Measurements from ENCODE around the gene CST9.

DNA sequence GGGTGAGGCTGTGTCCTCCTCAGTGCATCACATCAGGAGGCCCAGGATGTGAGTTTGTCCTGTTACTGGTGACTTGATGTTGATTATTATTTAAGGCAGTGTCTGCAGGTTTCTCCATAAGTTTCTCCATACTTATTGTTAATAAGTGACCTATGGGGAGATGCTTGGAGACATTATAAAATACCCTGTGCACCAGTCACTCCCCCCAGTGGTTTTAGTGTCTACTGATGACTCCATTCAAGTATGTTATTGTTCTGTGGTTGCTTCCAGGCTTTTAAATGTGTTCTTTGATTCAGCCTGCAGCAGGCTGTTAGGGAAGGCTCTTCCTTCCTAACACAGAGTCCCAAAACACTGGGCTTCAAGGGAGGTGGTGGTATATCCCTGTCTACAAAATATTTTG lies 46.7 kb upstream of the CST9 start:
- TF ChIP-seq, protein P1, sequence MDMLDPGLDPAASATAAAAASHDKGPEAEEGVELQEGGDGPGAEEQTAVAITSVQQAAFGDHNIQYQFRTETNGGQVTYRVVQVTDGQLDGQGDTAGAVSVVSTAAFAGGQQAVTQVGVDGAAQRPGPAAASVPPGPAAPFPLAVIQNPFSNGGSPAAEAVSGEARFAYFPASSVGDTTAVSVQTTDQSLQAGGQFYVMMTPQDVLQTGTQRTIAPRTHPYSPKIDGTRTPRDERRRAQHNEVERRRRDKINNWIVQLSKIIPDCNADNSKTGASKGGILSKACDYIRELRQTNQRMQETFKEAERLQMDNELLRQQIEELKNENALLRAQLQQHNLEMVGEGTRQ (IDR thresholded peaks at IDR 0.05), result no peak
- TF ChIP-seq, protein P2, sequence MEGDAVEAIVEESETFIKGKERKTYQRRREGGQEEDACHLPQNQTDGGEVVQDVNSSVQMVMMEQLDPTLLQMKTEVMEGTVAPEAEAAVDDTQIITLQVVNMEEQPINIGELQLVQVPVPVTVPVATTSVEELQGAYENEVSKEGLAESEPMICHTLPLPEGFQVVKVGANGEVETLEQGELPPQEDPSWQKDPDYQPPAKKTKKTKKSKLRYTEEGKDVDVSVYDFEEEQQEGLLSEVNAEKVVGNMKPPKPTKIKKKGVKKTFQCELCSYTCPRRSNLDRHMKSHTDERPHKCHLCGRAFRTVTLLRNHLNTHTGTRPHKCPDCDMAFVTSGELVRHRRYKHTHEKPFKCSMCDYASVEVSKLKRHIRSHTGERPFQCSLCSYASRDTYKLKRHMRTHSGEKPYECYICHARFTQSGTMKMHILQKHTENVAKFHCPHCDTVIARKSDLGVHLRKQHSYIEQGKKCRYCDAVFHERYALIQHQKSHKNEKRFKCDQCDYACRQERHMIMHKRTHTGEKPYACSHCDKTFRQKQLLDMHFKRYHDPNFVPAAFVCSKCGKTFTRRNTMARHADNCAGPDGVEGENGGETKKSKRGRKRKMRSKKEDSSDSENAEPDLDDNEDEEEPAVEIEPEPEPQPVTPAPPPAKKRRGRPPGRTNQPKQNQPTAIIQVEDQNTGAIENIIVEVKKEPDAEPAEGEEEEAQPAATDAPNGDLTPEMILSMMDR (IDR thresholded peaks at IDR 0.05), result no peak
- TF ChIP-seq EP300 (IDR thresholded peaks at IDR 0.05), result no peak
- no peak for TF ChIP-seq CHD2 (IDR thresholded peaks at IDR 0.05; ENCODE audit: low read length, partially characterized antibody)
- TF ChIP-seq RAD21 (conservative IDR thresholded peaks at IDR 0.05 in 1 of 2, IDR thresholded peaks at IDR 0.05 in 1 of 2), result no peak
- TF ChIP-seq POLR2A (IDR thresholded peaks at IDR 0.05; ENCODE audit: low read length), result no peak

Data from A549 (cell line).